ENCODE measurements around the gene CNPY4. TPM values are rescaled to one million over a fixed set of nuclear protein-coding genes. Genes with fewer than 3 reads are reported as not detected.
A peak's percentile ranks its signal among the peaks of the same experiment; 100 is the strongest.

Gene CNPY4
- total RNA-seq, 1 experiment from 2014 or later: 10.4 TPM

DNA sequence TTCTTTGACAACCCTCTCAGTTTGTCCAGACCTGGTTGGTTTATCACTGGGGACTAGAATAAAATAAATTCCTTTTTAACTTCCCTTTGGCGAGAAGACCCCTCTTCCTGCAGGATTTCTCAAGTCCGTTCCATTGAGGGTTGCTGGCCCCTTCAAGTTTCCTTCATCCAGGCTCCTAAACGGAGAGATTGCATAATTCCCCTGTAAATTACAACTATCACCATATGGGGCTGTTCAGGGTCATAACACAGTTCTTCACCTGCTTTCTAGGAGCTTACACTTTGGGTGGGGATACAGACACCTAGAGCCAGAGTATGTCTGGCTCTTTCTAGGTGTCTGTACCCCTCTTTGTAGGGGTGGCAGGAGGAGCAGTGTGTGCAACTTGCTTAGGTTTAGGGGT is 33.9 kb upstream of the CNPY4 start:
- no peak overlapping the region for H2BK20ac ChIP-seq (ENCODE audit: low read depth, low read length, poor library complexity, severe bottlenecking)
- H3K23me2 ChIP-seq (ENCODE audit: insufficient read length, low read depth, low read length, poor library complexity, severe bottlenecking): peaks cover 9% of the 10 kb centered on the region

More for the DNA sequence above, 33.9 kb upstream of the CNPY4 start:
- H3K9me3 Mint-ChIP-seq: peaks cover 0 to 3% of the 10 kb centered on the region in 2 experiments; a peak in 4 of 5 replicates
- no peak overlapping the region for H2BK5ac ChIP-seq (ENCODE audit: insufficient read length, low read length)
- no peak overlapping the region for H2BK15ac ChIP-seq (ENCODE audit: low read depth, low read length)
- H3K79me1 ChIP-seq (ENCODE audit: insufficient read depth, low read depth, low read length, poor library complexity, severe bottlenecking): no peaks in the 10 kb centered on the region
- H3K4me1 ChIP-seq (ENCODE audit: insufficient read depth, low read length): no peaks in the 10 kb centered on the region
- no peak overlapping the region for H4K5ac ChIP-seq (ENCODE audit: insufficient read length, low read depth, low read length)
- no peak overlapping the region for H3K4me2 ChIP-seq (ENCODE audit: insufficient read depth, insufficient read length, low read length)
- peaks cover 3% of the 10 kb centered on the region for H3K27me3 Mint-ChIP-seq (ENCODE audit: low read depth)
- peak overlapping the region in 1 of 3 experiments; percentile 22; a peak in 1 of 7 replicates for H3K27ac Mint-ChIP-seq
- peaks cover 17 to 28% of the 10 kb centered on the region in 2 experiments for H3K4me1 Mint-ChIP-seq
- peaks cover 8% of the 10 kb centered on the region; the same call in 1 of the 2 replicates for H3K79me2 ChIP-seq (ENCODE audit: insufficient read depth, low read length)
- H3K4ac ChIP-seq (ENCODE audit: low read depth, low read length): no peak overlapping the region
- H2BK120ac ChIP-seq (ENCODE audit: low read depth, low read length, poor library complexity, severe bottlenecking): no peak overlapping the region
- H3K23ac ChIP-seq (ENCODE audit: insufficient read length, low read depth, low read length): no peak overlapping the region
- H3K27me3 ChIP-seq (ENCODE audit: insufficient read depth, low read length): no peaks in the 10 kb centered on the region
- no peak overlapping the region for H3K56ac ChIP-seq (ENCODE audit: insufficient read length, low read depth, low read length)
- H2AFZ ChIP-seq (ENCODE audit: low read length): no peak overlapping the region
- no peak overlapping the region for H4K8ac ChIP-seq (replicated peaks; ENCODE audit: insufficient read length, low read depth, low read length)
- WGBS (ENCODE audit: extremely low coverage, insufficient read length, low lambda C conversion rate): no CpG with 5 or more reads among the region's 3 CpGs
- peaks cover 13 to 15% (median 14%) of the 10 kb centered on the region in 3 experiments for H3K36me3 Mint-ChIP-seq (ENCODE audit: insufficient read depth in 1 of 3, low read depth in 3 of 3)
- no peak overlapping the region for H3K27ac ChIP-seq (ENCODE audit: insufficient read length, low read depth, low read length)
- H3K18ac ChIP-seq (ENCODE audit: insufficient read length, low read depth, low read length): no peak overlapping the region
- no peaks in the 10 kb centered on the region for H3K9me3 ChIP-seq (ENCODE audit: control insufficient read depth, low read depth, low read length)
- H4K91ac ChIP-seq (ENCODE audit: insufficient read length, low read depth, low read length): no peak overlapping the region
- no peak overlapping the region for H2AK5ac ChIP-seq (ENCODE audit: insufficient read length, low read length)
- no peaks in the 10 kb centered on the region for H4K20me1 ChIP-seq (ENCODE audit: control insufficient read depth, insufficient read depth, insufficient read length)
- H3K9ac ChIP-seq (ENCODE audit: extremely low read depth, insufficient read length, low read length): no peak overlapping the region
- no peak overlapping the region for H3T11ph ChIP-seq (ENCODE audit: low read length)
- DNase-seq: no peak
- TF ChIP-seq, protein P1, sequence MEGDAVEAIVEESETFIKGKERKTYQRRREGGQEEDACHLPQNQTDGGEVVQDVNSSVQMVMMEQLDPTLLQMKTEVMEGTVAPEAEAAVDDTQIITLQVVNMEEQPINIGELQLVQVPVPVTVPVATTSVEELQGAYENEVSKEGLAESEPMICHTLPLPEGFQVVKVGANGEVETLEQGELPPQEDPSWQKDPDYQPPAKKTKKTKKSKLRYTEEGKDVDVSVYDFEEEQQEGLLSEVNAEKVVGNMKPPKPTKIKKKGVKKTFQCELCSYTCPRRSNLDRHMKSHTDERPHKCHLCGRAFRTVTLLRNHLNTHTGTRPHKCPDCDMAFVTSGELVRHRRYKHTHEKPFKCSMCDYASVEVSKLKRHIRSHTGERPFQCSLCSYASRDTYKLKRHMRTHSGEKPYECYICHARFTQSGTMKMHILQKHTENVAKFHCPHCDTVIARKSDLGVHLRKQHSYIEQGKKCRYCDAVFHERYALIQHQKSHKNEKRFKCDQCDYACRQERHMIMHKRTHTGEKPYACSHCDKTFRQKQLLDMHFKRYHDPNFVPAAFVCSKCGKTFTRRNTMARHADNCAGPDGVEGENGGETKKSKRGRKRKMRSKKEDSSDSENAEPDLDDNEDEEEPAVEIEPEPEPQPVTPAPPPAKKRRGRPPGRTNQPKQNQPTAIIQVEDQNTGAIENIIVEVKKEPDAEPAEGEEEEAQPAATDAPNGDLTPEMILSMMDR (conservative IDR thresholded peaks at IDR 0.05): no peak
- H3K14ac ChIP-seq (ENCODE audit: insufficient read depth, low read length): no peak overlapping the region
- H2BK12ac ChIP-seq (ENCODE audit: insufficient read length, low read depth, low read length): no peak overlapping the region
- H3K4me3 Mint-ChIP-seq: no peak overlapping the region

Data from H9 (cell line).